ENCODE data around the gene DVL1. TPM values are rescaled to one million over a fixed set of nuclear protein-coding genes. Genes with fewer than 3 reads are reported as not detected.

DVL1 gene
- total and polyA plus RNA-seq, 10 of the 15 experiments (the other 5 are each of a cell fraction or from before 2014, with no cell fraction given): 0.10 to 31.1 (median 4.6) TPM

DNA sequence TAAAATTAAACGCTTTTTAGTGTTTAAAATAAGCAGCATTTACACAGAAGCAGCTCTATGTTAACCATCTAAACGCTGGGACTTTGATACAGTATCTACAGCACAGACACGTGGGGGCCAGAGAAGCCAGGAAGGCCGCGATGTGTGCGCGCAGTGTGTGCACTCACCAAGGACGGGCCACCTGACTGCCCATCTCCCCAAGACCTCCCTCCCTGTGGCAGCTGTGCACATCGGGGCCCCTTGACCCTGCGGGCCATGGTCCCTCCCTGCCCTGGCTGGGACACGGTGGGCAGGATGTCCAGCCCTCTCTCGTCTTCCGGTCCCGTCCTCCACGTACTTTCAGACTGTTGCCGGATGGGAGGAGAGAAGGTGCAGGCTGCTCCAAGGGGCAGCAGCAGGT, 13.9 kb downstream of the DVL1 start (continued):
- TF ChIP-seq HDAC6 (IDR thresholded peaks at IDR 0.05; ENCODE audit: unreplicated experiment) (no peak), MTA3 (IDR thresholded peaks at IDR 0.05; ENCODE audit: borderline replicate concordance, low read length) (no peak), CREM (IDR thresholded peaks at IDR 0.05; ENCODE audit: low read depth) (no peak), EP300 (IDR thresholded peaks at IDR 0.05; ENCODE audit: borderline replicate concordance in 1 of 2, control insufficient read depth in 1 of 2, low read depth in 2 of 2, low read length in 2 of 2) (no peak), CBX5 (IDR thresholded peaks at IDR 0.05; ENCODE audit: low read depth) (no peak), MXI1 (IDR thresholded peaks at IDR 0.05; ENCODE audit: low read depth, low read length) (no peak), SIX5 (IDR thresholded peaks at IDR 0.05; ENCODE audit: low read depth, low read length, severe bottlenecking) (no peak)

DNA sequence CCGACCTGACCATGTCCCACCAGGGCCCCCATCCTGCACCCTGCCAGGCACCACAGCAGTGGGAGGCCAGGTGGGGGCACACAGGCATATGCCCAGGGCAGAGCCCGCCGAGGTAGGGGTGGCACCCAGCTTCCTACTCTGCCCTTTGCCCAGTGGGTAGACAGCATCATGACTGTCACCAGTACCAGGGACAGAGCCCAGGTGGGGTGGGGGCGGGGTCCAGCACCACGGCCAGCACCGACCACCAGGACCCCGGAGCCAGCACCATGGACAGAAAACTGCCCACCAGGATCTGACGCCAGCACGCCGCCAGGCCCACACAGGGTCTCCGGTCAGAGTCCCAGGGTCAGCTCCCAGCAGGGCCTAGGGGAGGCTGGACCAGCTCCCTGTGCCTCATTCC, 14.4 kb downstream of the DVL1 start:
- Histone ChIP-seq H4K20me1 (ENCODE audit: control insufficient read depth, insufficient read depth) (no peaks in the 10 kb centered on the region), H3K4me2 (ENCODE audit: control insufficient read depth, insufficient read depth) (no peak overlapping the region), H3K9me3 (replicated peaks; ENCODE audit: control insufficient read depth, insufficient read depth, low read length) (no peaks in the 10 kb centered on the region), H3K4me3 (no peak overlapping the region), H3K27me3 (replicated peaks in 1 of 2; ENCODE audit: control insufficient read depth in 2 of 2, insufficient read depth in 2 of 2, low read length in 1 of 2) (no peaks in the 10 kb centered on the region), H3K4me1 (ENCODE audit: control insufficient read depth, insufficient read depth, low read length) (no peaks in the 10 kb centered on the region), H3K27ac (ENCODE audit: control insufficient read depth, insufficient read depth) (no peak overlapping the region), H3K79me2 (ENCODE audit: control insufficient read depth, insufficient read depth, low read length) (no peaks in the 10 kb centered on the region), H3K9ac (ENCODE audit: control insufficient read depth, insufficient read depth, low read length) (no peak overlapping the region), H2AFZ (ENCODE audit: control insufficient read depth, low read depth, low read length) (no peak overlapping the region), H3K36me3 (ENCODE audit: control insufficient read depth in 2 of 2, insufficient read depth in 2 of 2, low read length in 1 of 2) (peaks cover 0 to 2% of the 10 kb centered on the region in 2 experiments; a peak in 2 of 4 replicates)
- POLR2A ChIA-PET: no interaction called here
- ATAC-seq (no peak), FAIRE-seq (no peak), DNase-seq (ENCODE audit: low read depth, low spot score) (no peak)
- TF ChIP-seq, protein P1, sequence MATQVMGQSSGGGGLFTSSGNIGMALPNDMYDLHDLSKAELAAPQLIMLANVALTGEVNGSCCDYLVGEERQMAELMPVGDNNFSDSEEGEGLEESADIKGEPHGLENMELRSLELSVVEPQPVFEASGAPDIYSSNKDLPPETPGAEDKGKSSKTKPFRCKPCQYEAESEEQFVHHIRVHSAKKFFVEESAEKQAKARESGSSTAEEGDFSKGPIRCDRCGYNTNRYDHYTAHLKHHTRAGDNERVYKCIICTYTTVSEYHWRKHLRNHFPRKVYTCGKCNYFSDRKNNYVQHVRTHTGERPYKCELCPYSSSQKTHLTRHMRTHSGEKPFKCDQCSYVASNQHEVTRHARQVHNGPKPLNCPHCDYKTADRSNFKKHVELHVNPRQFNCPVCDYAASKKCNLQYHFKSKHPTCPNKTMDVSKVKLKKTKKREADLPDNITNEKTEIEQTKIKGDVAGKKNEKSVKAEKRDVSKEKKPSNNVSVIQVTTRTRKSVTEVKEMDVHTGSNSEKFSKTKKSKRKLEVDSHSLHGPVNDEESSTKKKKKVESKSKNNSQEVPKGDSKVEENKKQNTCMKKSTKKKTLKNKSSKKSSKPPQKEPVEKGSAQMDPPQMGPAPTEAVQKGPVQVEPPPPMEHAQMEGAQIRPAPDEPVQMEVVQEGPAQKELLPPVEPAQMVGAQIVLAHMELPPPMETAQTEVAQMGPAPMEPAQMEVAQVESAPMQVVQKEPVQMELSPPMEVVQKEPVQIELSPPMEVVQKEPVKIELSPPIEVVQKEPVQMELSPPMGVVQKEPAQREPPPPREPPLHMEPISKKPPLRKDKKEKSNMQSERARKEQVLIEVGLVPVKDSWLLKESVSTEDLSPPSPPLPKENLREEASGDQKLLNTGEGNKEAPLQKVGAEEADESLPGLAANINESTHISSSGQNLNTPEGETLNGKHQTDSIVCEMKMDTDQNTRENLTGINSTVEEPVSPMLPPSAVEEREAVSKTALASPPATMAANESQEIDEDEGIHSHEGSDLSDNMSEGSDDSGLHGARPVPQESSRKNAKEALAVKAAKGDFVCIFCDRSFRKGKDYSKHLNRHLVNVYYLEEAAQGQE (IDR thresholded peaks at IDR 0.05; ENCODE audit: low read depth, low read length): peak; percentile 86
- TF ChIP-seq MYC (IDR thresholded peaks at IDR 0.05; ENCODE audit: insufficient read depth, insufficient read length, insufficient replicate concordance, low read length, severe bottlenecking): no peak
- CTCF ChIA-PET: no interaction called here
- WGBS (ENCODE audit: insufficient coverage, insufficient replicate concordance, low lambda C conversion rate, missing lambda C conversion rate): 97% methylated on average over 9 of the region's 11 CpGs
- BruUV-seq (replicated peaks): no TSS peak
- intact Hi-C loops (cut with micrococcal nuclease; ENCODE audit: unreplicated experiment): no loop called here
- SMC1A ChIA-PET (ENCODE audit: uncharacterized antibody, unreplicated experiment): no interaction called here
- in situ Hi-C loops (cut with MboI): no loop called here
- RAD21 ChIA-PET (ENCODE audit: unreplicated experiment): no interaction called here
